ENCODE measurements around the gene VSTM4. TPM values are rescaled to one million over a fixed set of nuclear protein-coding genes. Genes with fewer than 3 reads are reported as not detected.

The VSTM4 gene
- total RNA-seq, 6 experiments from 2014 or later, result 0.05 to 0.24 (median 0.14) TPM; not detected in 1

DNA sequence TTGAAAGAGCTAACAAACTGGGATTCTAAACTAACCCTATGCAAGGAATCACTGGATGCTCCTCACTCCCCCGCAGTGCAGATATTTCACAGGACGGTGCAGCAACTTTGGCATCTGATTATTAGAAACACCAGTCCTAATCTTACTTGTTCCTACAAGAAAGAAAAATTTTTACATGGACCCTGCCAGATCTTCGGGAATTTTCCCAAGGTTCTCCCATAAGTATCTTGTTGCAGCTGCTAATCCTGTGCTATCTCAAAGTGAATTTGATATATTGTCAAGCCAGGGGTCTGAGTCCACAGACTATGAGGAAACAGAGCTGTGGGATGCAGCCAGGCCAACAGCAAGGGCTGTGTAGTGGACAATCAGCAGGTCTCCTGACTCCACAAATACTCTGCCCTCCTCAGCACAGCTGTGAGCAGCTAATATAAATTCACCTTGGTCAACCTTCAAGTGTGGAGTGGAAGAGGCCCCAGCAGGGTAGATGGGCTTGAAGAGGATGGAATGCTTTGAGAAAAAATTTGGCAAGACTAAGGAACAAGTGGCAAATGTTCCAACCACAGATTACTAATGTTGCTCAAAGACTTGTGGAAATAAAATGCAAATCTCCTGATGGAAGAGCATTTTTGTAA lies 25.6 kb downstream of the VSTM4 start:
- Mint-ChIP-seq H3K4me3 (no peak overlapping the region), H3K36me3 (ENCODE audit: low read depth) (peaks cover 4% of the 10 kb centered on the region; the same call in 1 of the 2 replicates), H3K27ac (no peak overlapping the region), H3K4me1 (ENCODE audit: low read depth) (no peaks in the 10 kb centered on the region), H3K27me3 (ENCODE audit: insufficient read depth) (peaks cover 13% of the 10 kb centered on the region), H3K9me3 (peaks cover 15% of the 10 kb centered on the region)
- TF ChIP-seq CTCF (IDR thresholded peaks at IDR 0.05), result no peak
- no peak for DNase-seq

DNA sequence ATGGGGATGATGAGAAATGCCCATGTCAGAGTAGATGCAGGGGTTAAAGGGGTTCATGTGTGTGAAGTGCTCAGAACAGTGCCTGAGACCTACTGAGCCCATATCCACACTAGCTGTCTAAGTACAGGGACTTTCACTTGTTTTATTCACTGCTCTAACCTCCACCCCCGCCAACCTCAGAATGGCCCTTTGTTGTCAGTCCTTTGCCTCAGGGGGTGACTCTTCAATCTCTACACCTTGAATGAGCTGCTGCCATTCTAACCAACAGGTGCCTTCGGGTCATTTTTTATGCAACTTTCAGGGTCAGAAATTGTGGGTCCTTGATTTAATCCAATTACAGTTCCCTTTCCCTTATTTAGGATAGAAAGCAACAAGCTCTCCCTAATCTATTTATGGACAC lies 26.2 kb downstream of the VSTM4 start:
- peaks cover 12% of the 10 kb centered on the region for H3K27me3 Mint-ChIP-seq (ENCODE audit: insufficient read depth)

GRCh38 chr10:49086889-49087288 lies 28.4 kb downstream of the VSTM4 start:
- DNase-seq, result no peak
- peaks cover 15% of the 10 kb centered on the region for H3K9me3 Mint-ChIP-seq
- H3K4me1 Mint-ChIP-seq (ENCODE audit: low read depth), result no peaks in the 10 kb centered on the region
- H3K4me3 Mint-ChIP-seq, result no peak overlapping the region
- H3K36me3 Mint-ChIP-seq (ENCODE audit: low read depth), result peaks cover 4% of the 10 kb centered on the region; the same call in 1 of the 2 replicates
- no peak for TF ChIP-seq CTCF (IDR thresholded peaks at IDR 0.05)
- no peak overlapping the region for H3K27ac Mint-ChIP-seq
- H3K27me3 Mint-ChIP-seq (ENCODE audit: insufficient read depth), result peaks cover 18% of the 10 kb centered on the region

More for the DNA sequence above, 26.2 kb downstream of the VSTM4 start:
- Mint-ChIP-seq H3K4me3 (no peak overlapping the region), H3K4me1 (ENCODE audit: low read depth) (no peaks in the 10 kb centered on the region), H3K27ac (no peak overlapping the region), H3K36me3 (ENCODE audit: low read depth) (peaks cover 4% of the 10 kb centered on the region; the same call in 1 of the 2 replicates), H3K9me3 (peaks cover 15% of the 10 kb centered on the region)
- no peak for DNase-seq
- TF ChIP-seq CTCF (IDR thresholded peaks at IDR 0.05), result no peak

GRCh38 chr10:49083261-49083660 lies 32.1 kb downstream of the VSTM4 start:
- no peak for TF ChIP-seq CTCF (IDR thresholded peaks at IDR 0.05)
- Mint-ChIP-seq H3K27me3 (ENCODE audit: insufficient read depth) (peaks cover 27% of the 10 kb centered on the region), H3K4me3 (no peak overlapping the region), H3K4me1 (ENCODE audit: low read depth) (no peaks in the 10 kb centered on the region), H3K9me3 (peaks cover 15% of the 10 kb centered on the region), H3K36me3 (ENCODE audit: low read depth) (peaks cover 4% of the 10 kb centered on the region; the same call in 1 of the 2 replicates), H3K27ac (no peak overlapping the region)
- no peak for DNase-seq

GRCh38 chr10:49082766-49083165 lies 32.6 kb downstream of the VSTM4 start:
- peaks cover 4% of the 10 kb centered on the region; the same call in 1 of the 2 replicates for H3K36me3 Mint-ChIP-seq (ENCODE audit: low read depth)
- H3K4me3 Mint-ChIP-seq, result no peak overlapping the region
- H3K4me1 Mint-ChIP-seq (ENCODE audit: low read depth), result no peaks in the 10 kb centered on the region
- peaks cover 15% of the 10 kb centered on the region for H3K9me3 Mint-ChIP-seq
- DNase-seq, result no peak
- H3K27ac Mint-ChIP-seq, result no peak overlapping the region
- TF ChIP-seq CTCF (IDR thresholded peaks at IDR 0.05), result no peak
- peaks cover 27% of the 10 kb centered on the region for H3K27me3 Mint-ChIP-seq (ENCODE audit: insufficient read depth)
